KOPT-K1 (cell line): ENCODE results near the gene MYOF.
"Not testable (repeated sequence)": the region's sequence is repeated elsewhere in the genome, so short reads cannot be mapped to it uniquely, and the experiment has no call there.

Source experiments
- H3K27ac ChIP-seq: fragments of 200-600 bp; sonication (generic); 2 replicates; pipeline ENCODE4 v1.5.1; 2016; ENCODE audit warnings: antibody characterized with exemption, mild to moderate bottlenecking, low read depth, low read length; ENCODE audit not compliant: poor library complexity, severe bottlenecking
- H3K36me3 ChIP-seq: fragments of 200-600 bp; sonication (generic); 2 replicates; pipeline ENCODE4 v1.5.1; 2017; ENCODE audit warnings: antibody characterized with exemption, mild to moderate bottlenecking, low read length, moderate library complexity; ENCODE audit not compliant: insufficient read depth
- H3K9me3 ChIP-seq: fragments of 200-600 bp; sonication (generic); 2 replicates; pipeline ENCODE4 v1.5.1; 2017; ENCODE audit warnings: antibody characterized with exemption, low read length, mild to moderate bottlenecking; ENCODE audit not compliant: insufficient read depth, poor library complexity, severe bottlenecking

The MYOF gene

DNA sequence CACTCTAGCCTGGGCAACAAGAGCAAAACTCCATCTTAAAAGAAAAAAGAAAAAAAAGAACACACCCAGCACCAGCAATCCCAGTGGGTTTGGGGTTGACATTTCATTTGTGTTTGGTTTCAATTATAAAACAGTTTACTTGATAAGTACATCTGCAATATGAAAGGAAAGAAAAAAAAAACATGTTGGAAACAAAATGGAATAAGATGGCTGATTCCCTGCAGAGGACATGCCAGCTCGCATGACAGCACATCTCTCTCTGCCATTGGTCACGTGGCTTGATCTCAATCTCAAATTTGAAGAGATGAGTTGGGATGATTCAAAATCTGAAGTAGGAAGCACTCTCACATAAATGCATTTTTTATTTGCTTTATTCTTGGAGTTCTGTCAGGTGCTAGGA lies 28.0 kb downstream of the MYOF start:
- no peak overlapping the region for H3K27ac ChIP-seq
- no peaks in the 10 kb centered on the region for H3K36me3 ChIP-seq

GRCh38 chr10:93452143-93452542 lies 30.0 kb downstream of the MYOF start:
- no peak overlapping the region for H3K27ac ChIP-seq
- H3K36me3 ChIP-seq: no peaks in the 10 kb centered on the region
- H3K9me3 ChIP-seq: no peaks in the 10 kb centered on the region

More for the DNA sequence above, 28.0 kb downstream of the MYOF start:
- H3K9me3 ChIP-seq: no peaks in the 10 kb centered on the region

DNA sequence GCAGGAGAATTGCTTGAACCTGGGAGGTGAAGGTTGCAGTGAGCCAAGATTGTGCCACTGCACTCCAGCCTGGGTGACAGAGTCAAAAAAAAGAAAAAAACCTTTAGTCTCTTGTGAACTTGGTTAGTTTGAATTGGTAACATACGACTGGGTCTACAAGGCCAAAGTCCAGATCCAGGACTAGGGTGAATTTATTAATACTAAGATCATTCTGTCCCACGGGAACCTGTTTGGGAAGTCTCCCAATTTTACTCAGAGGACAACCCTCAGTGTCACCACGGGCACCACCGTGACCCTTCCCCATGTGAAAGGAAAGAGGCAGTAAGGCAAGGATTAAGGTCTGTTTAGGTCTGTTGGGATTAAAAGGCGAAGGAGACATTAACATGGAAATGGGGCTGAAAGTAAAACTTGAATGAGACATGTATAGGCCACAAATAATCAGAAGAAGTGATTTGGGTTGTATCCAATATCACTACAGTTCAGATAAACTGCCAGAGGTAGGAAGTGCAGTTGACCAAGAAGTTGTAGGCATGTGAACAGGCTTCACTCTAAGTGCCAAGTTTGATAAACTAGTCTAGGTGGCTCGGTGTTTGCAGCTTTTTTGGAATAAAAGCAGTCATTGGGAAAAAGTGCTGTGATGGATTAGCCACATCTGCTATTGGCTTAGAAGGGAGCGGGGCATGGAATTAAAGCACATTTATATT lies 30.7 kb downstream of the MYOF start:
- Histone ChIP-seq H3K9me3 (no peaks in the 10 kb centered on the region), H3K27ac (no peak overlapping the region), H3K36me3 (no peaks in the 10 kb centered on the region)

- Histone ChIP-seq H3K27ac (no peak overlapping the region), H3K36me3 (no peaks in the 10 kb centered on the region), H3K9me3 (no peaks in the 10 kb centered on the region)
Measured at GRCh38 chr10:93447970-93448369, 34.2 kb downstream of the MYOF start.

GRCh38 chr10:93447019-93447418 lies 35.1 kb downstream of the MYOF start:
- H3K36me3 ChIP-seq: no peaks in the 10 kb centered on the region
- H3K27ac ChIP-seq: no peak overlapping the region
- H3K9me3 ChIP-seq: no peaks in the 10 kb centered on the region

DNA sequence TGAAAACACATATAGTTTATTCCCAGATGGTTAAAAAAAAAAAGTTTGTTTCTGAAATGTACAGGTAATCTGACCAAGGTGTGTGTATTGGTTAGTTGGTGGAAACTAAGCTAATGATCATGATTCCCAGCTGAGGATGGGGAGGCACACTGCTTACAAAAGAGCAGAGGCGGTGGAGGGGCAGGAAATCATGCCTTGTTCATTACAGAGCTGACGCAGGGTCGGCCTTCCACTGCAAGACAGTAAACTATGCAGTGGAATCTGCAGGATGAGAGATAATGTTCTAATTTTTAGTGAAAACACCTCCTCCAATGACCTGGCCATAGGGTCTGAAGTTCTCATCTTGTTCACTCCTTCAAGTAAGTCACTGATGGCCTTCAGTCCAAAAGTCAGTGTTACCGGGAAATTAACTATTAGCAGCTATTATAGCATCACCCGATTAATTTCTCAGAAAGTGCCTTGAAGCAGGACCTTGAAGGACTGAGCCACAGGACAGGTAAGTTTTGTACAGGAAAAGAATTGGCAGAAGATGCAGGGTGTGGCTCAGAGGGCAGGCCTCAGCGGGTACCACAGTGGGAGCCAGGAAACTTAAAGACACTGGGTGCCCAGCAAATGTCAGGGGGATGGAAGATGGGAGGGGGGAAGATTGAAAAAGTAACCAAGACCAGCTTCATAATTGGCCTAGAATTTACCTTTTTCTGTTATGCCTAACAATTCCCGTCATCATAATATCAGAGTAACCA lies 36.0 kb downstream of the MYOF start:
- H3K27ac ChIP-seq: no peak overlapping the region
- no peaks in the 10 kb centered on the region for H3K9me3 ChIP-seq
- H3K36me3 ChIP-seq: no peaks in the 10 kb centered on the region

DNA sequence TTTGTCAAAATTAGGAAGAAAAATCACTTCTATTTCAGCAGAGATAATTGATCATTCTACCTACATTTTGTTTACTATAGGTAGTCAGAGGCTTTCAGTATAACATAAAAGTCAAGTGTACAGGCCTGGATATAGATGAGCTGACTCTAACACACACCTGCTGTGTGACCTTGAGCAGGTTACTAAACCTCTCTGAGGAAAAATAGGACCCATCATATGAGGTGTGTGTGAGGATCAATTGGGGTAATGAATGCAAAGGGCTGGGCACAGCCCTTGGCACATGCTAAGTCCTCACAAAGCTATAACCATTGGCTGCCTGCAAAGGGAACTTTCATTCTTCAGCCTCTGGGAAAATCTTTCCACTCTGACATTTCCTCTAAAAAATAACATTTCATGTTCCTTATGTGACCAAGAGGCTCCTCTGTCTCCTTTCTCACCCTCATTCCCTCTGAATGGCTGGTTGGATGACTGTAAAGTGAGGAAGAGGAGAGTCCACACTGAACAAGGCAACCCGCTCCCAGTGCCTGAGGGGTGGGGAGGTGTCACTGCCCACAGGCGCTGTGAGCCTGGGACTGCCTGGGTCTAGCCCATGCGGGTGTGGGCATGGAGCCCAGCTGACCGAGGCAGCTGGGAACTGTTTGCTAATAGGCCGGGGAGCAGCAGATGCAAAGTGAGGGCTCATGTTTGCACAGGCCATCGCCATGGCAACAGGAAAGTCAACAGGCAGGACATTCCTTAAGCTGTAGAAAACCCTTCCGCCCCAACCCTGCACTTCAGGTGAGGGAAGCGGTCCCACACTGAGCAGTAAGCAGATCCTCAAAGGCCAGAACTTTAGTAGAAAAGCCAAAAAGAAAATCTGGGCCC lies 36.8 kb downstream of the MYOF start:
- Histone ChIP-seq H3K9me3 (no peaks in the 10 kb centered on the region), H3K27ac (no peak overlapping the region), H3K36me3 (no peaks in the 10 kb centered on the region)

GRCh38 chr10:93443481-93443880 lies 38.7 kb downstream of the MYOF start:
- no peak overlapping the region for H3K27ac ChIP-seq
- no peaks in the 10 kb centered on the region for H3K9me3 ChIP-seq
- H3K36me3 ChIP-seq: no peaks in the 10 kb centered on the region

DNA sequence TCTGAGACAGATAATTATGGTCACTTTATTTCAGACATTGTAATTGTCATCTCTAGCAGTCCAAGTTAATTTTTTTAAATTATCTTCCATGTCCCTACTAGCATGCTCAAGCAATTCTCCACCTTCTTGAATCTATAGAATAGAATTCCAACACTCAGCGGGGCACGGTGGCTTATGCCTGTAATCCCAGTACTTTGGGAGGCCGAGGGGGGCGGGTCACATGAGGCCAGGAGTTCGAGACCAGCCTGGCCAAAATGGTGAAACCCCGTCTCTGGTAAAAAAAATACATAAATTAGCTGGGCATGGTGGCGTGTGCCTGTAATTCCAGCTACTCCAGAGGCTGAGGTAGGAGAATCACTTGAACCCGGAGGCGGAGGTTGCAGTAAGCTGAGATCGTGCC lies 39.4 kb downstream of the MYOF start:
- not testable (repeated sequence) for H3K9me3 ChIP-seq, H3K36me3 ChIP-seq, H3K27ac ChIP-seq

DNA sequence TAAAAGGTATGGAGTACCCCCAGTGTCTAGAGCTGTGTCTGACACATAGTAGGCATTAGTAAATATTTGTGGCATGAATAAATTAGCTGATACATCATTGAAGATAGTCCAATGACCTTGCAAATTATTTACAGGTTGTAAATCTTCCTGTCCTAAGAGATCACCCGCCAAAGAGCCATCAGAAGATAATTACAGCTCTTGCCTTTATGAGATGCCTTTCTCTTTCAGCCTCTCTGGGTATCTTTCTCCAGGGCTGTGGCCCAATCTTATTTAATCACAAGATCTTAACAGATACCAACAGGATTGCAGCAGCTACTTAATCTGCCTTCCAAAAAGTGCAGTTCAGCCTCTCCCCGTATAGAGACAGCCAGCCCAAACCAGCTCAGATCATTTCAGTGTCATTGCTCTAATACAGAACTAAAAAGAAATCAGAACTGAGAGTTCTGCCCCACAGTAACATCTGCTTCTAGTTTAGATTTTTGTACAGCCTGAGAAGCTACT lies 41.5 kb downstream of the MYOF start:
- Histone ChIP-seq H3K9me3 (no peaks in the 10 kb centered on the region), H3K27ac (no peak overlapping the region), H3K36me3 (no peaks in the 10 kb centered on the region)

DNA sequence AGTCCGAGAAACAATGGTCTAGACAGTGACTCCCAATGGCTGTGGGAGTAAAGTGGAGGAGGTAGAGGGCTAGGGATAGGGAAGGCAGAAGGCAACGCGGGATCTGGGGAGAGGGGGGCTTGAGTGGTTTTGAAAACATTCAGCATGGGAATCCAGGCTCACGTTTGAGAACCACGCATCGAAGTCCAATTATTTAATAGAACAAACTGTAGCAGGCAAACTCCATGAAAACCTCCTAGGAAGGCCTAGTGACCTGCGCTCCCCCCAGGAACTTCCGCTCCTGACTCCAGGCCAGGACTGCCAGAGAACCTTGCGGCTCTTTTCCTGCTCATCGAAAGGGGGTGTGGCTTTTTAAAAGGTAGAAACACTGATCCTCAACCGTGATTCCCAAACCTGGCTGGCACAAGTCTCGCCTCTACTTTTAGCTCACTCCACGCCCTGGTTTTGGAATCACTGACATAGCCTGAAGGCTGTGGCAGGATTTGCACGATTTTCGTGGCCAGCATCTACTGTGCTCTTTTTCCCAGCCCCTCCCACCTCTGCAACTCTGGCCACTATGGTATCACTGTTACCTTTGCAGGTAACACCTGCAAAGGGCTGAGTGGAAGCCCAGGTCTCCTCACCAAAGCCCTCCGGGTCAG lies 43.4 kb downstream of the MYOF start:
- Histone ChIP-seq H3K27ac (no peak overlapping the region), H3K9me3 (no peaks in the 10 kb centered on the region), H3K36me3 (no peaks in the 10 kb centered on the region)

- Histone ChIP-seq H3K36me3 (no peaks in the 10 kb centered on the region), H3K27ac (no peak overlapping the region), H3K9me3 (no peaks in the 10 kb centered on the region)
Measured at GRCh38 chr10:93437946-93438612, 44.1 kb downstream of the MYOF start.

- Histone ChIP-seq H3K9me3 (no peaks in the 10 kb centered on the region), H3K27ac (no peak overlapping the region), H3K36me3 (no peaks in the 10 kb centered on the region)
Measured at GRCh38 chr10:93437086-93437945, 44.8 kb downstream of the MYOF start.
